IMR-90 (cell line): ENCODE data around the gene MAP2K2.

Source experiments
- BHLHE40 ChIP-seq: fragments of 150-350 bp; IDR thresholded peaks from 2 replicates; pipeline ENCODE4 v1.6.1; 2016; ENCODE audit warnings: mild to moderate bottlenecking, low read depth, low read length
- CEBPB ChIP-seq: IDR thresholded peaks from 2 replicates; pipeline ENCODE4 v1.6.1; 2012; ENCODE audit warnings: low read depth, low read length, improper control_type of control experiment
- CHD1 ChIP-seq: IDR thresholded peaks from 2 replicates; pipeline ENCODE4 v1.6.1; 2012; ENCODE audit warnings: low read depth, low read length, improper control_type of control experiment
- CTCF ChIP-seq: conservative IDR thresholded peaks from 2 replicates; pipeline ENCODE4 v1.5.1; 2012; ENCODE audit warnings: mild to moderate bottlenecking, low read depth, low read length, improper control_type of control experiment
- MAFK ChIP-seq: IDR thresholded peaks from 2 replicates; pipeline ENCODE4 v1.6.1; 2012; ENCODE audit warnings: low read depth, low read length, improper control_type of control experiment
- MAZ ChIP-seq: IDR thresholded peaks from 2 replicates; pipeline ENCODE4 v1.6.1; 2012; ENCODE audit warnings: low read depth, mild to moderate bottlenecking, low read length, improper control_type of control experiment, moderate library complexity, borderline replicate concordance
- POLR2A ChIP-seq: IDR thresholded peaks from 2 replicates; pipeline ENCODE4 v1.6.1; 2012; ENCODE audit warnings: mild to moderate bottlenecking, low read depth, low read length
- RAD21 ChIP-seq: IDR thresholded peaks from 2 replicates; pipeline ENCODE4 v1.6.1; 2012; ENCODE audit warnings: low read length, improper control_type of control experiment
- RCOR1 ChIP-seq: IDR thresholded peaks from 2 replicates; pipeline ENCODE4 v1.6.1; 2012; ENCODE audit warnings: mild to moderate bottlenecking, low read length, improper control_type of control experiment; ENCODE audit not compliant: insufficient replicate concordance
- SMC3 ChIP-seq: fragments of 150-350 bp; IDR thresholded peaks from 2 replicates; pipeline ENCODE4 v1.6.1; 2016; ENCODE audit warnings: low read depth, mild to moderate bottlenecking, antibody characterized with exemption, low read length, moderate library complexity
- USF2 ChIP-seq: fragments of 150-350 bp; IDR thresholded peaks from 2 replicates; pipeline ENCODE4 v1.6.1; 2017; ENCODE audit warnings: mild to moderate bottlenecking, antibody characterized with exemption, low read length, low read depth

GRCh38 chr19:4136680-4137088 is 12.8 kb upstream of the MAP2K2 start:
- TF ChIP-seq CTCF, result no peak
- no peak for TF ChIP-seq USF2
- TF ChIP-seq BHLHE40, result no peak
- TF ChIP-seq RCOR1, result no peak
- no peak for TF ChIP-seq POLR2A
- no peak for TF ChIP-seq RAD21
- TF ChIP-seq MAZ, result no peak
- no peak for TF ChIP-seq CHD1
- no peak for TF ChIP-seq CEBPB
- no peak for TF ChIP-seq SMC3
- TF ChIP-seq MAFK, result no peak
